GM18873 (cell line): Measurements from ENCODE around the gene CITED2.
A peak's percentile ranks its signal among the peaks of the same experiment; 100 is the strongest.
"Not testable (repeated sequence)": the region's sequence is repeated elsewhere in the genome, so short reads cannot be mapped to it uniquely, and the experiment has no call there.

ENCODE experiments used
- ATAC-seq: cut with Tn5 transposase; IDR thresholded peaks from one replicate; pipeline ENCODE4 v1.9.1; 2021; ENCODE audit warnings: mild to moderate bottlenecking, moderate library complexity, moderate number of reproducible peaks; ENCODE audit not compliant: unreplicated experiment, low FRiP score

CITED2 gene

GRCh38 chr6:139368661-139369060 lies 5.8 kb downstream of the CITED2 start:
- ATAC-seq: no peak

- ATAC-seq: no peak
These were observed 6.6 kb downstream of the CITED2 start for GRCh38 chr6:139367810-139368351.

GRCh38 chr6:139364982-139365379 lies 9.5 kb downstream of the CITED2 start:
- no peak for ATAC-seq

- ATAC-seq: no peak
These were observed 10.0 kb downstream of the CITED2 start for GRCh38 chr6:139364302-139364981.

- not testable (repeated sequence) for ATAC-seq
These were observed 10.7 kb downstream of the CITED2 start for GRCh38 chr6:139363797-139364196.

- ATAC-seq: not testable (repeated sequence)
These were observed 11.3 kb downstream of the CITED2 start for GRCh38 chr6:139363123-139363522.

GRCh38 chr6:139361211-139361610 lies 13.2 kb downstream of the CITED2 start:
- ATAC-seq: no peak

- ATAC-seq: no peak
These were observed 17.5 kb downstream of the CITED2 start for GRCh38 chr6:139356924-139357323.

GRCh38 chr6:139355777-139356445 lies 18.5 kb downstream of the CITED2 start:
- no peak for ATAC-seq

- peak; percentile 84 for ATAC-seq
These were observed 19.3 kb downstream of the CITED2 start for GRCh38 chr6:139355172-139355571.

- no peak for ATAC-seq
These were observed 20.3 kb downstream of the CITED2 start for GRCh38 chr6:139354189-139354588.

- no peak for ATAC-seq
These were observed 24.9 kb downstream of the CITED2 start for GRCh38 chr6:139349464-139350020.

GRCh38 chr6:139346392-139346791 lies 28.1 kb downstream of the CITED2 start:
- no peak for ATAC-seq

GRCh38 chr6:139344186-139344963 lies 30.1 kb downstream of the CITED2 start:
- no peak for ATAC-seq

- ATAC-seq: no peak
These were observed 31.2 kb downstream of the CITED2 start for GRCh38 chr6:139343052-139343750.

- ATAC-seq: no peak
These were observed 33.4 kb downstream of the CITED2 start for GRCh38 chr6:139341060-139341459.

- ATAC-seq: no peak
These were observed 35.7 kb downstream of the CITED2 start for GRCh38 chr6:139338795-139339194.

GRCh38 chr6:139337830-139338229 lies 36.6 kb downstream of the CITED2 start:
- ATAC-seq: no peak

- no peak for ATAC-seq
These were observed 37.4 kb downstream of the CITED2 start for GRCh38 chr6:139337001-139337400.

GRCh38 chr6:139336488-139336887 lies 38.0 kb downstream of the CITED2 start:
- ATAC-seq: no peak
